GM03348 (cell line): Measurements from ENCODE around the gene OR2A42.
"Not testable (repeated sequence)": the region's sequence is repeated elsewhere in the genome, so short reads cannot be mapped to it uniquely, and the experiment has no call there.

Experiments used
- DNase-seq: peaks from one replicate; pipeline ENCODE4 v3.0.0; 2012; ENCODE audit warnings: low spot score

OR2A42 gene

DNA sequence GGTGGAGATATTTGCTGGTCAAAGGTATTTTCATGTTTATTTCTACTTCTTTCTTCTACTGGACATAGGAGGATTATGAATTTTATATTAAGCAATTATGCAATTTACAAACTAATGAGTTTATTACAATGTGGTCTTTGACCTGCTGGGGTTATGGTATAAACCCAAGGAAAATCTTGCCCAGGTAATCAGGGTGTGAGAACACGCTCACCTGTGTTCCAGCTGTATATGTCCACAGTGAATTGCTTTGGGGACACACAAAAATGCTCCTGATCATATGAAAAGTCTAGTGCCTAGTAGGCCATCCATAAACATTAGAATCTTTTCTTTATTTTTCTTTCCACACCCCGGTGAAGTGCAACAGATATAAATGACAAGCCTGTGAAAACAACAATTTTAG, at the start of gene OR2A42:
OR2A42 (minus strand) TSS at position 241 of the 400 bp plus-strand sequence. CDS start 6,762 bp downstream, outside the sequence.
- not testable (repeated sequence) for DNase-seq

DNA sequence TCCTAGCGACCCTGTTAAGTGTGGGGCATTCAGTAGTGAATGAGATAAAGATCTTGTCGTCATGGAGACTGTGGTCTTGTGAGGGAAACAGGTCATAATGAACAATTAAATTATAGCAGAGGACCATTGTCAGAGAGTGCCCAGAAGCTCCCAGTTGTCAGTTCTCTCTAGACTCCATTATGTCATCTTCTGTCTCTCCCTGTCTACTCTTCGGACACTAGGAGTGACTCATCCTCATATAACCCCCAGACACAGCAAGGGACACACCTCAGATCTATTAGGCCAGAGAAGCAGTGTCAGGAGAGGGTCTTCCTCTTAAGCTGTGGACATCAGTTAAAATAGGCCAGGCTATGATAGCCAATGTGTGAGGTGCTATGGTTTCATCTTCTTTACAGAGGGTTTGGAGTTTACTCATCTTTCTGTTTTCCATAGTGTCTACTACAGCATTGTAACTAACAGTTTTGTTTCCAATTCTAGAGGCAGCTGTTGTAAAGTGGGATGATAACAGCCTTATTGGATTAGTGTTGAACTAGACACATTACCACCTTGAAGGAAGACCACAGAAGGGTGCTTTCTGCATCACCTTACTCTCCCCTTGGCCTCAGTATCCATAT, 47.9 kb upstream of the OR2A42 start:
- not testable (repeated sequence) for DNase-seq

- not testable (repeated sequence) for DNase-seq
Measured at GRCh38 chr7:144283716-144284115, 44.3 kb upstream of the OR2A42 start.

DNA sequence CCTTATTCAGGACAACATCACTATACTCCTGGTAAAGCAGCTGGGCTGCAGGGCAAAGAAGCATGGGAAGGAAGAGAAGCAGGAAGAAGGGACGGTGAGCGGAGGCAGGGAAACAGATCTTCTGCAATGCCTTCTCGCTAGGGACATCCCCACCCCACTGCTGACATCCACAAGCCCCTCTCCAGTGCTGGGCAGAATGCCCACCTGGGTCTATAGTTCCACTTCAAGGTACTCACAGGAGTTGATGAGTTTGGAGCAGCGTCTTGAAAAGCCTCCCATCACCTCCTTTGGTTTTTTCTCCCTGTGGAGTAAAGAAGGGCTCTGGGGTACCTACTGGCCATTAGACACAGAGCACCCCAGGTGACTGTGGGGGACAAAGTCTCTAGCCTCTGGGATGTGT, 43.1 kb upstream of the OR2A42 start:
- DNase-seq, result not testable (repeated sequence)

GRCh38 chr7:144281981-144282380, 42.6 kb upstream of the OR2A42 start:
- not testable (repeated sequence) for DNase-seq

DNA sequence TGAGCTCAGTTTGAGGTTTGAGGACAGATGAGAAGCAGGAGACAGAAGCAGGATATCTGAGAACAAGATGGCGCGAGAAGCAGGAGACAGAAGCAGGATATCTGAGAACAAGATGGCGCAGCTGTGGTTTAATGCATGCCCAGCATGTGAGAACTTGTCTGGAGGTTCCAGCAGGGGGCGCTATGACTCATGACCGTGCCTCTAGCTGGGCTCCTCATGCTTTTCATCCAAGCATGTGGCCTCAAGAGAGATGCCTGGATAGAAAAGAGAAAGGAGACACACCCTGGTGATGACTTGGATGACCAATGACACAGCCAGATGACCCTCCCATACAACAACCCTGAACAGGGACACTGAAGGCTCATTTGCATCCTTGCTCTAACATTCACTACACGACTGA, 40.6 kb upstream of the OR2A42 start:
- DNase-seq, result not testable (repeated sequence)

DNA sequence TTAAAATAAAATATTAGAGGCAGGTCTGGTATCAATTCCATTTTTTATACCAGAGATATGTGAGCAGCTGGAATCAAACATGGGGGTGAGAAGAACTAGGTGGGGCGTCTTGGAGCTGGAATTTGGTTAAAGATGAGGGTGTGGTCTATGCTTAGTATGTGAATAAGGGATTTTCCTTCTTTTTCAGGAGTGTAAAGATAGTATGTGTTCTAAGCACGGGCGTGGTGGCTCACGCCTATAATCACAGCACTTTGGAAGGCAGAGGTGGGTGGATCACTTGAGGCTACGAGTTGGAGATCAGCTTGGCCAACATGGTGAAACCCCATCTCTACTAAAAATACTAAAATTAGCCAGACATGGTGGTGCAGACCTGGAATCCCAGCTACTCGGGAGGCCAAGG, 35.9 kb upstream of the OR2A42 start:
- not testable (repeated sequence) for DNase-seq

DNA sequence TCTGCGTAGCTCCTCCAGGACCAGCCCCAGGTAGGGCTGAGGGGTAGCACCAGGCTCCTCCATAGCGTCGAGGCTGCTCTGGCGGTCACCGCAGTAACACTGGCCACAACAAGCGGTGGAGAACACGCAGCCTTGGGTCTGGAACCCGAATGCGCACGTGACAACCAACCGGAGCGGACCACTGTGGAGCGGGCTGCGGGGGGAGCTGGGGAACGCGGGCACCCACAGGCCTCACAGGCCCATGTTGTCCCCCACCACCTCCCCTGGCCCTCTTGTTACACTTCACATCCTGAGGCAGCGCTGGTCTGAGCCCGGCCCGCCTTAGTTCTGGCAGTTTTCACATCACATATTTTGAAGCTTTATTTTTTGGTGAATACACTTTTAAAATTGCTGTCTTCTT, 29.8 kb upstream of the OR2A42 start, which contains the start of gene CTAGE8:
CTAGE8 (minus strand) TSS at position 101 of the 400 bp plus-strand sequence; CDS start at position 63, 38 bp downstream.
- not testable (repeated sequence) for DNase-seq

DNA sequence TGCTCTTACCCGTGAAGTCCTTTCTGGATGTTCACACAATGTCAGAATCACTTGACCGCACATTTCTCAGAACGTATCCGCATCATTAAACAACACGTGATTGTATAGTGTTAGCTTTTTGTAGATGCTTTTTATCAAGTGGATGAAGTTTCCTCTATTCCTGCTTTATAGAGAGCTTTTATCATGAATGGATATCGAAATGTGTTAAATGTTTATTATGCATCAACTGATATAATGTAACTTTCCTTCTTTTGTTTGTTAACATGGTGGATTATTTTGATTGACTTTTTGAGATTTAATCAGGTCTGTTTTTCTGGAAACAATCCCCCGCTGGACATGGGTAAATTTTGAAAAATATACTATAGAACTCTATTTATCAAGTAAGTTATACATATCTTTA, 25.3 kb upstream of the OR2A42 start, which contains the start of gene OR2A7:
OR2A7 (minus strand) TSS at position 101 of the 400 bp plus-strand sequence. CDS start 5,164 bp downstream, outside the sequence.
- DNase-seq, result not testable (repeated sequence)

DNA sequence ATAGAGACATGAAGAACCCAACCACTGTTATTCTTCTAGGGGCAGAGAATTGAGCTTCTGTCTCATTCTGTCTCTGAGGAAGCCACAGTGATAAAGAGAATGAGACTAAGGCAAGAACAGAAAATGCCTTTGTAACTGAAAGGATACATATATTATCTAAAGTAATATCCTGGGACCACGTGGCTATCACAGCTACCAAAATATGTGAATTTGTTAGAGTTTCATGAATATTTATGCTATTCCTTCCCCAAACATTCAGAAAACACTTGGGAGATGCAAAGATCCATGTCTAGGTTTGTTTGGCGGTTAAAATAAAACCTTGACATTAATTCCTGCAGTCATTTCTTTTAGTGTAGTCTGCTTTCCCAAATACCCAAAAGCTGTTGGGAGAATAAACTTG, 22.7 kb upstream of the OR2A42 start:
- not testable (repeated sequence) for DNase-seq

DNA sequence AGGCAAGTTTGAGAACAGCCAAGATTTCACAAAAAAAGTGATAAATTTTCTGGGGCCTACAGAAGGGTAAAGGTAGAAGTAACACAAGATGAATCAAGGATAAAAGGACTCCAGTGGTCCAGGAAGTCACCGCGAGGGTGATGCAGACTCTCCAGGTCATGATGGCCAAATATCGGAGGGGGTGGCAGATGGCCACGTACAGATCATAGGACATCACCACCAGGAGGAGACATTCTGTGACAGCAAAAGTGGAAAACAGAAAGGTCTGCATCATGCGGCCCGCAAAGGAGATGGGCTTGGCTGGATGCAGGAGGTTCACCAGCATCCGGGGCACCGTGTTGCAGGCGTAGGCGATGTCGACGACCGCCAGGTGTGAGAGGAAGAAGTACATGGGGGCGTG, 19.7 kb upstream of the OR2A42 start:
- not testable (repeated sequence) for DNase-seq

- DNase-seq, result peak; percentile 10
Measured at GRCh38 chr7:144256112-144256511, 16.7 kb upstream of the OR2A42 start.

- DNase-seq, result no peak
Measured at GRCh38 chr7:144255471-144255897, 16.1 kb upstream of the OR2A42 start.

DNA sequence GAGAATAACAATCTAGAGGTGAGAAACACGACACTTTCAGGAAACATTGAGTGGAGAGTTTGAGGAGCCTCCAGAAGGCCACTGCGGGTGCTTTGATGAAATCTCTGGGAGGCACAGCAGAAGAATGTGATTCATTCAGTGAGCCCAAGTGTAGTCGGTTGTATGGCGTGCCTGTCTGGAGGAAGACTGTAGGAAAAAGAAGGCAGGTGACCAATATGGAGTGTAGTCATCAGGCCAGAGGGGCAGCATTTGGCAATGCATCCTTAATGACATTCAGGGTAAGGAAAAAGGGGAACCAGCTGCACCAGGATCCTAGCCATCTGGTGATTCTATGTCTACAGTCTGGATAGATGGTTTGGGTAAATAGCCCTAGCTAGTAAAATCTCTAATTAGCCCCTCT, 12.9 kb upstream of the OR2A42 start:
- DNase-seq, result not testable (repeated sequence)

GRCh38 chr7:144247674-144248330, 8.4 kb upstream of the OR2A42 start:
- not testable (repeated sequence) for DNase-seq

DNA sequence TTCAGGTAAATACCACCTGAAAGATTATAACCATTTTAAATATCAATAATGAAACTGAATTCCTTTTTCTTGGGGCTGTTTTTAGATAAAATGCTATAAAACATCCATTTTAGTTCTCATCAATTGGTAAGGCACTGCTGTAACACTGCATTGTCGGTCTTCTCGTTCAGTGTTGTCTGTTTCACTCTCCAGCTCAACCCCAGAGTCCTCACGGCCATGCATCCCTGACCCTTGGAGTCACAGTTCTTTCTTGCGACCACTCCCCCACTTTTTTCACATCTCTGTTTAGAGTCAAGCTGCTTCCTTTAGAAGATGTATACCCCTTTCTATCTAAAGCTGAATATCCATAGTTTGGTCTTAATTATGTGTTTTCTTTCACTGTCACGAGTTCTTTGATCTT, 7.6 kb upstream of the OR2A42 start:
- DNase-seq, result not testable (repeated sequence)

DNA sequence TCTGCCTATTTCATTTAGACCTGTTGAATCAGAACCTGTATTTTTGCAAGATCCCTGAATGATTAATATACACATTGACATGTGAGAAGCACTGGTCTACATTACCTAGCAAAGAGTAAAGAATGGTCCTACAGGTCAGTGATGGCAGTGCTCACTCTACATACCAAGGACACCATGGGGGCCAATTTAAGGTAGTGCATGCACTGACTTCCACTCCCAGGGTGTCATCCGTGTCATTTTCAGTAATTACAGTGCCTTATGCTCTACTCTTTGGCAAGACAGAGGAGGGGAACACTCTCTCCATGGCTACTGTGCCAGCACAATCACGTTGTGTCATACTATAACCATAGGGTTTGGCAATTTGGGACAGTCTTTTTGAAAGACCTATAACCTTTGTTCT, 6.0 kb upstream of the OR2A42 start:
- DNase-seq, result not testable (repeated sequence)

GRCh38 chr7:144238530-144239082, 799 bp downstream of the OR2A42 start:
- DNase-seq, result not testable (repeated sequence)

DNA sequence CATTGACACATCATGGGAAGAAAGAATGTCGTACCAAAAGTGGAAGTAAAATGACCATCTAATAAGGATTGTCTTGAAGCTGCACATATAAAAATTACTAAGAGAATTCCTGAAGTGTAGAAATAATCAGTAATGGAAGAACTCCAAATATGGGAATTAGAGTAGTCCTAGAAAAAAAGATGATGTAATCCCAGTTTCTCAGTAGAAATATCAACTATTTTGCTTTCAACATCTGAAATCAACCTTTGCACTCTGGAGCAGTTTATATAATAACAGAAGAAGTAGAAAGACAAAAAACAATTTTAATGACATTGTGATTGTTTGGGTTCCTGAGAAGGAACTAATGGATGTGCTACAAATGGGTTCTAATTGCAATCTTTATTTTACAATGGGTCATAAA, 6.4 kb downstream of the OR2A42 start:
- not testable (repeated sequence) for DNase-seq

DNA sequence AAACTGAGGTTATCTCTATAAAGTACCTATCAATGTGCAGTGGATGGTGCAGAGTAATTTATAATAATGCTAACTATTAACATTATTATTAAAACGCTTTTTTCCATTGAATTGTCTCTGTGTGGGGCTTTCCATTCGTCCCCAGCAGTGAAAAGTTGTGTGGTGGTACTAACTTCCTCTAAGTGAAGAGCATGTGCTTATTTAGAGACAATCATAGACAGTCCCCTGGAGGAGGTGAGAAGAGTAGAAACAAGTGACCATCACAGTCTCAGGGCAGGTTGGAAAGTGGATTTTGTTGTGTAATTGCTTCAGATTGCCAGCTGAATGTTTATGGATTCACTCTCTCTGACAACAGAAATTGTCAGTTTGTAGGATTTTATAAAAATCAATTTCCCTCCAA, 8.4 kb downstream of the OR2A42 start:
- DNase-seq, result not testable (repeated sequence)

- not testable (repeated sequence) for DNase-seq
Measured at GRCh38 chr7:144228810-144229209, 10.6 kb downstream of the OR2A42 start.

DNA sequence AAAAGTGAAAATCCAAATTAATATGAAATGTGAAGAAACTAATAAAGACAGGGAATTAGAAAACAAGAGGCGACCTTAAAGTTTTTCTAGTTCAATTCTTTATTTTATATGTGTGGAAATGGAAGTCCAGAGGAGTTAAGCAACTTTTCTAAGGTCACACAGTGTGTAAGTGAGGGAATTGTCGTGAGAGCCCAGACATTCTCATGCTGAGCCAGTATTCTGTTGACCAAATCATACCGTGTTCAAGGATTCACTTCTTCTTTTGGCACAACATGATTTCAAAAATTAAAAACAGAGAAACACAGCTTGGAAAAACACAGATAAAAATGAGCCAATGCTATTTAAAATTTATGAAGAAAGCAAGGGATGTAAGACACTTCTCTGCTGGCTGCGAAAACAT, 12.5 kb downstream of the OR2A42 start:
- DNase-seq, result not testable (repeated sequence)

DNA sequence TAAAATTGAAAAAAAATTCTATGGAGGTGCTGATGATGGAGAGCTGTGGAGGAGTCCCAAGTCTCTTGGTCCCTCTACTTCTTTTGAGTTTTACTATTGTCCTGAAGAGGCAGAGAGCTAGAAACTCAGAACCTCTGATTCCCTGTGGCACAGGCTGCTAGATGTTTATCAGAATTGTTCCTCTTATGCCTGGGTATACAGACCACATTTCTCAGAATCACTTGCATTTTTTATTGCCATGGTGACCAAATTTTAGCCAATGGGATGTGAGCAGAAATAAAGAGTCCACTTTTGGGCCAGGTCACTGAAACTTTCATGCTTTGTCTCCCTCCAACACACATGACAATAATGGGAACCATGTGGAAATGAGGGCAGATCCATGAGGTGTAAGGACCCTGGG, 15.7 kb downstream of the OR2A42 start:
- not testable (repeated sequence) for DNase-seq
